K562 (cell line): ENCODE results near the gene H2AZ2. TPM values are rescaled to one million over a fixed set of nuclear protein-coding genes. Genes with fewer than 3 reads are reported as not detected.

ENCODE experiments used
- ATAC-seq: fragments of 200-7000 bp; cut with Tn5 transposase; 3 replicates; pipeline ENCODE4 v1.9.1; 2020; ENCODE audit warnings: moderate library complexity
- BruUV-seq: library from RNA; stranded (reverse); fragments of 400-500 nt; replicated peaks from 2 replicates; lab custom pipeline; 2021; lab: Mats Ljungman, UMichigan
- CTCF ChIA-PET: fragments of 300-600 bp; formaldehyde crosslinking; extraction: SDS; loops from one replicate; lab custom pipeline; 2021; ENCODE audit warnings: low intra/inter-chr PET ratio; lab: Yijun Ruan, JAX
- POLR2A ChIA-PET: fragments of 300-600, 350-650 bp; sonication (Branson Sonifier 250); formaldehyde crosslinking; extraction: SDS; loops from one replicate; lab custom pipeline; 2021; ENCODE audit warnings: antibody characterized with exemption, inconsistent platforms; lab: Yijun Ruan, JAX
- DNase-seq, 4 experiments: peaks; one replicate each; pipeline versions ENCODE4 v3.0.0 to v3.0.0-alpha.2; 2011 to 2018; ENCODE audit warnings: low spot score in 3 of 4, mixed read lengths in 3 of 4; ENCODE audit errors: extremely low read depth in 1 of 4
- FAIRE-seq: peaks from 2 replicates; lab custom pipeline; 2011; peaks lifted over from hg19 to GRCh38; lab: Jason Lieb, UNC
- H2AFZ ChIP-seq: 2 replicates; pipeline ENCODE4 v1.6.0; 2011; ENCODE audit warnings: low read depth, low read length, control low read depth, inconsistent platforms
- H3K27ac ChIP-seq: fragments of 200-600 bp; 3 replicates; pipeline ENCODE4 v1.8.0; 2011; ENCODE audit warnings: low read depth, mild to moderate bottlenecking, control low read depth, inconsistent platforms, low read length, moderate library complexity, mixed read lengths; ENCODE audit errors: extremely low read depth
- H3K27me3 ChIP-seq, 2 experiments: fragments of 300-600 bp in 1 of 2; 2 replicates in 1 of 2; 3 replicates in 1 of 2; pipeline versions ENCODE4 v1.6.0 to v1.8.0; 2011; ENCODE audit warnings: inconsistent platforms in 2 of 2, low read length in 2 of 2, mild to moderate bottlenecking in 1 of 2, mixed read lengths in 1 of 2, moderate library complexity in 1 of 2; ENCODE audit not compliant: control insufficient read depth in 2 of 2, insufficient read depth in 2 of 2
- H3K36me3 ChIP-seq: fragments of 300-600 bp; 3 replicates; pipeline ENCODE4 v1.8.0; 2011; ENCODE audit warnings: mild to moderate bottlenecking, low read length, inconsistent platforms; ENCODE audit not compliant: control insufficient read depth, insufficient read depth
- H3K4me1 ChIP-seq, 2 experiments: fragments of 200-600 bp in 1 of 2; replicated peaks in 1 of 2; 2 replicates in 1 of 2; 3 replicates in 1 of 2; pipeline versions ENCODE4 v1.5.1 to v1.8.0; 2011; ENCODE audit warnings: inconsistent platforms in 2 of 2, low read length in 2 of 2, mild to moderate bottlenecking in 1 of 2, mixed read lengths in 1 of 2, moderate library complexity in 1 of 2; ENCODE audit not compliant: control insufficient read depth in 2 of 2, insufficient read depth in 2 of 2
- H3K4me2 ChIP-seq: 2 replicates; pipeline ENCODE4 v1.6.1; 2011; ENCODE audit warnings: low read length, control low read depth, inconsistent platforms, mixed read lengths; ENCODE audit not compliant: insufficient read depth
- H3K4me3 ChIP-seq: fragments of 200-600 bp; sonication (generic), shearing (Covaris generic); 2 replicates; pipeline ENCODE4 v1.5.1; 2016; ENCODE audit warnings: control low read depth, inconsistent platforms
- H3K79me2 ChIP-seq: fragments of 200-600 bp; 3 replicates; pipeline ENCODE4 v1.8.0; 2011; ENCODE audit warnings: low read length, inconsistent platforms; ENCODE audit not compliant: control insufficient read depth, insufficient read depth
- H3K9ac ChIP-seq, 2 experiments: 2 replicates each; pipeline versions ENCODE4 v1.6.0 to v1.6.1; 2011; ENCODE audit warnings: low read depth in 2 of 2, low read length in 2 of 2, control low read depth in 1 of 2, inconsistent platforms in 1 of 2, mild to moderate bottlenecking in 1 of 2, mixed read lengths in 1 of 2; ENCODE audit not compliant: insufficient read depth in 1 of 2
- H3K9me1 ChIP-seq: one replicate; pipeline ENCODE4 v1.6.0; 2011; ENCODE audit warnings: inconsistent platforms, mild to moderate bottlenecking, low read length, moderate library complexity; ENCODE audit not compliant: control insufficient read depth, insufficient read depth
- H3K9me3 ChIP-seq: replicated peaks from 2 replicates; pipeline ENCODE4 v1.5.1; 2011; ENCODE audit warnings: low read depth, low read length, inconsistent platforms; ENCODE audit not compliant: control insufficient read depth, insufficient read depth
- H4K20me1 ChIP-seq: replicated peaks from 2 replicates; pipeline ENCODE4 v1.6.1; 2011; ENCODE audit warnings: low read length, inconsistent platforms, mixed read lengths; ENCODE audit not compliant: control insufficient read depth, insufficient read depth
- CBFA2T2 ChIP-seq: fragments of 450-650 bp; conservative IDR thresholded peaks from 2 replicates; pipeline ENCODE4 v1.6.1; 2017; ENCODE audit warnings: mild to moderate bottlenecking
- E2F6 ChIP-seq, 2 experiments: IDR thresholded peaks; 2 replicates each; pipeline ENCODE4 v1.6.1; 2011; ENCODE audit warnings: borderline replicate concordance in 1 of 2, control low read depth in 1 of 2, low read depth in 1 of 2, low read length in 1 of 2, mild to moderate bottlenecking in 1 of 2, mixed read lengths in 1 of 2, moderate library complexity in 1 of 2; ENCODE audit not compliant: insufficient read depth in 1 of 2, insufficient read length in 1 of 2, poor library complexity in 1 of 2, severe bottlenecking in 1 of 2; ENCODE audit errors: extremely low read depth in 1 of 2
- ILK ChIP-seq: fragments of 450-650 bp; IDR thresholded peaks from 2 replicates; pipeline ENCODE4 v1.6.1; 2016; ENCODE audit warnings: missing genetic modification characterization, low read depth, mild to moderate bottlenecking, missing compliant biosample characterization, moderate library complexity, borderline replicate concordance
- KDM2B ChIP-seq: fragments of 250-450 bp; sonication (Bioruptor Pico); IDR thresholded peaks from 2 replicates; pipeline ENCODE4 v1.8.0; 2021; ENCODE audit warnings: mild to moderate bottlenecking, moderate library complexity
- MAFK ChIP-seq: IDR thresholded peaks from 2 replicates; pipeline ENCODE4 v1.6.1; 2011; ENCODE audit warnings: low read length, improper control_type of control experiment
- MTF1 ChIP-seq: fragments of 250-450 bp; sonication (Bioruptor Pico); IDR thresholded peaks from 2 replicates; pipeline ENCODE4 v1.9.0; 2021; ENCODE audit warnings: moderate library complexity, mild to moderate bottlenecking, inconsistent platforms, borderline replicate concordance
- NCOA1 ChIP-seq: fragments of 450-650 bp; IDR thresholded peaks from 2 replicates; pipeline ENCODE4 v1.6.1; 2016; ENCODE audit warnings: low read depth
- NCOR1 ChIP-seq: fragments of 450-650 bp; IDR thresholded peaks from 2 replicates; pipeline ENCODE4 v1.6.1; 2016; ENCODE audit warnings: mild to moderate bottlenecking, moderate library complexity
- NFXL1 ChIP-seq: fragments of 450-650 bp; formaldehyde crosslinking; IDR thresholded peaks from 2 replicates; pipeline ENCODE4 v1.4.0; 2021; ENCODE audit warnings: mild to moderate bottlenecking
- OTX1 ChIP-seq: fragments of 450-650 bp; formaldehyde crosslinking; IDR thresholded peaks from 2 replicates; pipeline ENCODE4 v1.4.0; 2022; ENCODE audit warnings: mild to moderate bottlenecking
- RAD51 ChIP-seq: fragments of 450-650 bp; IDR thresholded peaks from 2 replicates; pipeline ENCODE4 v1.7.1; 2016; ENCODE audit warnings: low read depth, mild to moderate bottlenecking, borderline replicate concordance
- RFX5 ChIP-seq: IDR thresholded peaks from 2 replicates; pipeline ENCODE4 v1.6.1; 2011; ENCODE audit warnings: low read depth, mild to moderate bottlenecking, improper control_type of control experiment, low read length
- ZBTB5 ChIP-seq: fragments of 450-650 bp; IDR thresholded peaks from 2 replicates; pipeline ENCODE4 v1.6.1; 2017; ENCODE audit warnings: antibody characterized with exemption
- ZEB2 ChIP-seq: fragments of 450-650 bp; IDR thresholded peaks from 2 replicates; pipeline ENCODE4 v1.6.1; 2016
- ZNF592 ChIP-seq: fragments of 450-650 bp; IDR thresholded peaks from 2 replicates; pipeline ENCODE4 v1.6.1; 2017; ENCODE audit warnings: antibody characterized with exemption, mild to moderate bottlenecking
- WGBS: fragments of 100-300 bp; shearing (Covaris generic); methylation state at CpG from one replicate; pipeline ENCODE4 v1.1.6; 2016; ENCODE audit warnings: low coverage, mixed read lengths; ENCODE audit not compliant: insufficient coverage; ENCODE audit errors: missing lambda C conversion rate; 5-methylcytosine and 5-hydroxymethylcytosine counted together
- in situ Hi-C: fragments of 300-500 bp; cut with MboI; formaldehyde crosslinking; loops from 4 replicates; pipeline ENCODE4 v1.15.0; 2018; ENCODE audit warnings: inconsistent platforms, mixed read lengths
- intact Hi-C: fragments of 100-400 bp; cut with micrococcal nuclease; formaldehyde crosslinking; loops from 2 replicates; pipeline ENCODE4 v1.14.2; 2022
- polyA plus RNA-seq, 8 experiments: library from polyadenylated mRNA; depleted of rRNA in 4 of 8; stranded (reverse) in 5 of 8; unstranded in 3 of 8; fragments of >200 nt; fragmentation: Nextera tagmentation in 2 of 8; fragmentation: Illumina TruSeq in 1 of 8; extraction: Ambion mirVana in 2 of 8; extraction: Trizol in 1 of 8; gene quantifications; 2 replicates each; pipeline versions ENCODE4 v1.2.1 to v1.2.3, GENCODE V29; 2011 to 2014; ENCODE audit warnings: inconsistent platforms in 1 of 8, missing spikeins in 1 of 8
- total RNA-seq, 7 experiments: library from RNA; depleted of rRNA in 6 of 7; stranded (reverse); fragments of >200 nt in 6 of 7; fragmentation: Illumina TruSeq in 2 of 7; extraction: Trizol in 2 of 7; gene quantifications; 2 replicates each; pipeline versions ENCODE4 v1.2.1 to v1.2.3, GENCODE V29; 2011 to 2021; ENCODE audit warnings: low replicate concordance in 1 of 7

The H2AZ2 gene
- total and polyA plus RNA-seq, 9 of the 15 experiments (the other 6 are each of a cell fraction or from before 2014, with no cell fraction given) = 105 to 382 (median 286) TPM

GRCh38 chr7:44796034-44796503 is 51.8 kb downstream of the H2AZ2 start:
- ChIA-PET CTCF (interaction anchor here (0.5 to 0.6 kb wide), 2 partner anchors 47 to 146 kb away, joined by 3 read pairs; no protein-coding TSS in a partner anchor), POLR2A (interaction anchor here (1.4 kb wide), 1 partner anchor 223 kb away, joined by 4 read pairs; the partner anchor contains the start of gene DDX56)
- ATAC-seq = peak; percentile 17
- peaks cover 38% of the 10 kb centered on the region for H3K36me3 ChIP-seq
- in situ Hi-C loops (no loop called here), intact Hi-C loops (loop anchor here (2.0 to 5.0 kb wide), 4 partner anchors 49 to 214 kb away; partner anchors contain the start of genes H2AZ2, OGDH, TMED4 and ZMIZ2)
- H3K79me2 ChIP-seq = peaks cover 52% of the 10 kb centered on the region
- H3K9me3 ChIP-seq = no peaks in the 10 kb centered on the region
- no peaks in the 10 kb centered on the region for H3K9me1 ChIP-seq
- no peaks in the 10 kb centered on the region for H3K27me3 ChIP-seq
- BruUV-seq = TSS peak; percentile 83
- FAIRE-seq = no peak
- peaks cover 27% of the 10 kb centered on the region for H4K20me1 ChIP-seq
- peak overlapping the region; percentile 85 for H3K4me2 ChIP-seq
- peak overlapping the region; percentile 98 for H3K27ac ChIP-seq
- peaks cover 17 to 25% of the 10 kb centered on the region in 2 experiments; a peak in 4 of 5 replicates for H3K4me1 ChIP-seq
- under 1% methylated on average over 42 of the region's 59 CpGs for WGBS
- H2AFZ ChIP-seq = peak overlapping the region; percentile 93
- peak overlapping the region; percentile 56 for H3K4me3 ChIP-seq
- H3K9ac ChIP-seq = peak overlapping the region; percentile 86 to 100
- DNase-seq = no peak
- TF ChIP-seq CBFA2T2 = no peak
- TF ChIP-seq KDM2B (CRISPR knock-in tag) = no peak
- no peak; the same call in 1 of the 2 replicates for TF ChIP-seq ZNF592
- no peak for TF ChIP-seq NCOR1
- TF ChIP-seq ILK (tag) = no peak
- TF ChIP-seq OTX1 (CRISPR knock-in tag) = no peak
- no peak for TF ChIP-seq ZEB2
- peak; percentile 98 to 99 for TF ChIP-seq E2F6 (IDR thresholded peaks at IDR 0.05; ENCODE audit: borderline replicate concordance in 1 of 2, extremely low read depth in 1 of 2, insufficient read depth in 1 of 2, insufficient read length in 1 of 2, low read depth in 1 of 2, low read length in 1 of 2, poor library complexity in 1 of 2, severe bottlenecking in 1 of 2)
- no peak for TF ChIP-seq MTF1 (CRISPR knock-in tag)
- TF ChIP-seq RFX5 = no peak
- no peak for TF ChIP-seq MAFK
- TF ChIP-seq NFXL1 (CRISPR knock-in tag) = no peak
- TF ChIP-seq NCOA1 = no peak
- 0 out of 2 replicates have a peak, but pooled peaks have one; percentile 5 for TF ChIP-seq RAD51
- TF ChIP-seq ZBTB5 = no peak
